SU-DHL-6 (cell line): ENCODE measurements around the gene ACVR1B.
A peak's percentile ranks its signal among the peaks of the same experiment; 100 is the strongest.

Experiments used
- H2AFZ ChIP-seq: fragments of 200-600 bp; sonication (generic); 2 replicates; pipeline ENCODE4 v1.6.1; 2014; ENCODE audit warnings: low read depth, mild to moderate bottlenecking, moderate library complexity, mixed read lengths, antibody characterized with exemption, low read length; ENCODE audit not compliant: severe bottlenecking
- H3F3A ChIP-seq: fragments of 200-600 bp; shearing (Covaris generic); 2 replicates; pipeline ENCODE4 v1.6.0; 2016; ENCODE audit warnings: antibody characterized with exemption, mild to moderate bottlenecking; ENCODE audit not compliant: insufficient read depth
- H3K27ac ChIP-seq: fragments of 200-600 bp; sonication (generic); 2 replicates; pipeline ENCODE4 v1.5.1; 2016; ENCODE audit warnings: low read depth, mild to moderate bottlenecking, low read length, moderate library complexity, mixed read lengths
- H3K27me3 ChIP-seq: fragments of 200-600 bp; sonication (generic), shearing (Covaris generic); 2 replicates; pipeline ENCODE4 v1.6.0; 2014; ENCODE audit warnings: mild to moderate bottlenecking, low read length
- H3K36me3 ChIP-seq: fragments of 200-600 bp; sonication (generic); 2 replicates; pipeline ENCODE4 v1.6.1; 2014; ENCODE audit warnings: mild to moderate bottlenecking, low read length, mixed read lengths
- H3K4me2 ChIP-seq: fragments of 300-600, 200-600 bp; shearing (Covaris generic), sonication (generic); 2 replicates; pipeline ENCODE4 v1.6.0; 2014; ENCODE audit warnings: low read length, low read depth, mild to moderate bottlenecking; ENCODE audit not compliant: poor library complexity, severe bottlenecking
- H3K4me3 ChIP-seq: fragments of 200-600 bp; sonication (generic); 2 replicates; pipeline ENCODE4 v1.5.1; 2014; ENCODE audit warnings: antibody characterized with exemption, low read length, mild to moderate bottlenecking, mixed read lengths; ENCODE audit not compliant: insufficient read depth, poor library complexity, severe bottlenecking
- H3K79me2 ChIP-seq: fragments of 200-600 bp; sonication (generic); 2 replicates; pipeline ENCODE4 v1.6.1; 2014; ENCODE audit warnings: mild to moderate bottlenecking, low read length, moderate library complexity; ENCODE audit not compliant: insufficient read depth
- H3K9ac ChIP-seq: fragments of 200-600 bp; sonication (generic); 2 replicates; pipeline ENCODE4 v1.7.0; 2014; ENCODE audit warnings: mild to moderate bottlenecking, low read length
- H3K9me2 ChIP-seq: fragments of 200-600 bp; sonication (generic); replicated peaks from 2 replicates; pipeline ENCODE4 v1.6.1; 2014; ENCODE audit warnings: low read length; ENCODE audit not compliant: insufficient read depth
- H3K9me3 ChIP-seq: fragments of 200-600 bp; sonication (generic); 2 replicates; pipeline ENCODE4 v1.6.1; 2014; ENCODE audit warnings: low read length, mixed read lengths; ENCODE audit not compliant: insufficient read depth
- H4K20me1 ChIP-seq: fragments of 200-600 bp; sonication (generic); 2 replicates; pipeline ENCODE4 v1.6.1; 2014; ENCODE audit warnings: low read depth, mild to moderate bottlenecking, antibody characterized with exemption, low read length, moderate library complexity, mixed read lengths
- EZH2phosphoT487 ChIP-seq: fragments of 200-600 bp; sonication (generic), shearing (Covaris generic); conservative IDR thresholded peaks from 2 replicates; pipeline ENCODE4 v1.6.1; 2018; ENCODE audit warnings: mild to moderate bottlenecking, antibody characterized with exemption, low read length, moderate library complexity, mixed read lengths
- TF ChIP-seq, protein P1 (sequence below): fragments of 200-600 bp; sonication (generic); IDR thresholded peaks from one replicate; pipeline ENCODE4 v1.5.1; 2017; ENCODE audit warnings: antibody characterized with exemption, mild to moderate bottlenecking, low read length, moderate library complexity; ENCODE audit not compliant: insufficient read depth, poor library complexity, severe bottlenecking

The ACVR1B gene

DNA sequence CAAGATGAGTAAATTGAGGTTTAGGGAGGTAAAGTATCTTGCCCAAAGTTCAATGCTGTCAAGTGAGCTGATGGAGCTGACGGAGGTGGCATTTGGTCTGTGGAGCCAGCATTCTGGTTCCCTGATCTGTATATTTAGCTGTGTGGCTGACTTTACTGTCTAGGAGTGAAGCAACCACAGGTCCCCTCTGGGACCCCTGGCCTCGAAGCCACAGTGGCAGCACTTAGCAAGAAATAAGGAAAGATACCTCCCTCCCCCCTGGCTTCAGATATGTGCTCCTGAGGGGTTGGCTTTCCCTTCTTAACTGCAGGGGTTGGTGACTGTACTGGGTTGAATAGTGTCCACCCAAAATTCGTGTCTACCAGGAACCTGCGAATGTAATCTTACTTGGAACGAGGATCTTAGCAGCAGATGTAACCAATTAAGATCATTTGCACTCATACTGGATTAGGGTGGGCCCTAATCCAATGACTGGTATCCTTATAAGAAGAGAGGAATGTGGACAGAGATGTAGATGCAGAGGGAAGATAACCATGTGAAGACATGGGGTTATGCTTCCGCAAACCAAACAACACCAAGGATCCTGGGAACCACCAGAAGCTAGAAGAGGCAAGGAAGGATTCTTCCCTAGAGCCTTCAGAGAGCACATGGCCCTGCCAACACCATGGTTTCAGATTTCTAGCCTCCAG, 2.0 kb upstream of the ACVR1B start:
- Histone ChIP-seq H3K4me2 (no peak overlapping the region), H3K4me3 (no peak overlapping the region)

GRCh38 chr12:51950682-51951198, 759 bp upstream of the ACVR1B start:
- no peaks in the 10 kb centered on the region for H3K79me2 ChIP-seq
- H3K9ac ChIP-seq: peak overlapping the region; percentile 65
- H3K36me3 ChIP-seq: no peaks in the 10 kb centered on the region
- TF ChIP-seq, protein P1, sequence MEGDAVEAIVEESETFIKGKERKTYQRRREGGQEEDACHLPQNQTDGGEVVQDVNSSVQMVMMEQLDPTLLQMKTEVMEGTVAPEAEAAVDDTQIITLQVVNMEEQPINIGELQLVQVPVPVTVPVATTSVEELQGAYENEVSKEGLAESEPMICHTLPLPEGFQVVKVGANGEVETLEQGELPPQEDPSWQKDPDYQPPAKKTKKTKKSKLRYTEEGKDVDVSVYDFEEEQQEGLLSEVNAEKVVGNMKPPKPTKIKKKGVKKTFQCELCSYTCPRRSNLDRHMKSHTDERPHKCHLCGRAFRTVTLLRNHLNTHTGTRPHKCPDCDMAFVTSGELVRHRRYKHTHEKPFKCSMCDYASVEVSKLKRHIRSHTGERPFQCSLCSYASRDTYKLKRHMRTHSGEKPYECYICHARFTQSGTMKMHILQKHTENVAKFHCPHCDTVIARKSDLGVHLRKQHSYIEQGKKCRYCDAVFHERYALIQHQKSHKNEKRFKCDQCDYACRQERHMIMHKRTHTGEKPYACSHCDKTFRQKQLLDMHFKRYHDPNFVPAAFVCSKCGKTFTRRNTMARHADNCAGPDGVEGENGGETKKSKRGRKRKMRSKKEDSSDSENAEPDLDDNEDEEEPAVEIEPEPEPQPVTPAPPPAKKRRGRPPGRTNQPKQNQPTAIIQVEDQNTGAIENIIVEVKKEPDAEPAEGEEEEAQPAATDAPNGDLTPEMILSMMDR: no peak
- no peak for TF ChIP-seq EZH2phosphoT487
- H3K27ac ChIP-seq: no peak overlapping the region
- H3K27me3 ChIP-seq: no peaks in the 10 kb centered on the region
- H3F3A ChIP-seq: no peaks in the 10 kb centered on the region
- peak overlapping the region; percentile 71 for H3K4me3 ChIP-seq
- no peaks in the 10 kb centered on the region for H3K9me2 ChIP-seq
- peak overlapping the region; percentile 85 for H3K4me2 ChIP-seq
- H4K20me1 ChIP-seq: no peaks in the 10 kb centered on the region
- H3K9me3 ChIP-seq: no peaks in the 10 kb centered on the region
- peak overlapping the region; percentile 100 for H2AFZ ChIP-seq

More for the DNA sequence above, 2.0 kb upstream of the ACVR1B start:
- Histone ChIP-seq H3K9ac (no peak overlapping the region), H3K79me2 (no peaks in the 10 kb centered on the region), H3K9me3 (peaks cover 7% of the 10 kb centered on the region; the same call in 1 of the 2 replicates), H2AFZ (no peak overlapping the region), H3K36me3 (no peaks in the 10 kb centered on the region), H3K27me3 (0 out of 2 replicates have a peak, but pooled peaks cover 3% of the 10 kb centered on the region), H3F3A (no peaks in the 10 kb centered on the region), H3K27ac (no peak overlapping the region), H3K9me2 (no peaks in the 10 kb centered on the region), H4K20me1 (no peaks in the 10 kb centered on the region)
- TF ChIP-seq EZH2phosphoT487: no peak
- TF ChIP-seq, protein P1: no peak

GRCh38 chr12:51951843-51952722, 584 bp downstream of the ACVR1B start:
- Histone ChIP-seq H3K9ac (peak overlapping the region; percentile 90), H3K9me2 (no peaks in the 10 kb centered on the region), H3K36me3 (no peaks in the 10 kb centered on the region), H3K79me2 (no peaks in the 10 kb centered on the region), H3K27me3 (no peaks in the 10 kb centered on the region), H3K4me3 (peak overlapping the region; percentile 85), H4K20me1 (no peaks in the 10 kb centered on the region), H2AFZ (peak overlapping the region; percentile 97), H3K9me3 (no peaks in the 10 kb centered on the region), H3K4me2 (peak overlapping the region; percentile 80), H3F3A (no peaks in the 10 kb centered on the region), H3K27ac (no peak overlapping the region)
- no peak for TF ChIP-seq EZH2phosphoT487
- TF ChIP-seq, protein P1: no peak
